Astrocyte of the cerebellum (primary cell): ENCODE data around the gene ANP32E.
"Not testable (repeated sequence)": the region's sequence is repeated elsewhere in the genome, so short reads cannot be mapped to it uniquely, and the experiment has no call there.

ENCODE experiments used
- DNase-seq: peaks from one replicate; pipeline ENCODE4 v3.0.0-alpha.2; 2011; ENCODE audit warnings: low read depth
- H3K4me3 ChIP-seq: 2 replicates; pipeline ENCODE4 v1.5.1; 2011; ENCODE audit warnings: mild to moderate bottlenecking, low read depth, low read length, moderate library complexity
- CTCF ChIP-seq: IDR thresholded peaks from 2 replicates; pipeline ENCODE4 v1.5.1; 2012; ENCODE audit warnings: low read length, low read depth, moderate library complexity, mild to moderate bottlenecking; ENCODE audit errors: missing control alignments
- in situ Hi-C: cut with HindIII; loops from 2 replicates; pipeline ENCODE4 v1.10.0; 2017; ENCODE audit warnings: low sequenced_read_pairs

Gene ANP32E

GRCh38 chr1:150257624-150258585, 22.0 kb upstream of the ANP32E start, which contains the start of gene CA14:
TSS of gene CA14 (plus strand) at chr1:150257774. CDS start at chr1:150258129, 355 bp downstream.
- in situ Hi-C loops: no loop called here
- no peak within 1 kb of the TSS for H3K4me3 ChIP-seq
- DNase-seq: no peak
- no peak for TF ChIP-seq CTCF

- no peak for TF ChIP-seq CTCF
Measured at GRCh38 chr1:150256554-150257341, 20.8 kb upstream of the ANP32E start.

GRCh38 chr1:150256198-150256553, 20.3 kb upstream of the ANP32E start:
- no peak overlapping the region for H3K4me3 ChIP-seq
- TF ChIP-seq CTCF: no peak
- in situ Hi-C loops: no loop called here
- DNase-seq: no peak

More at GRCh38 chr1:150256554-150257341, 20.8 kb upstream of the ANP32E start:
- DNase-seq: no peak
- H3K4me3 ChIP-seq: no peak overlapping the region
- in situ Hi-C loops: no loop called here

GRCh38 chr1:150249936-150250335, 14.0 kb upstream of the ANP32E start:
- no peak for TF ChIP-seq CTCF
- H3K4me3 ChIP-seq: no peak overlapping the region
- in situ Hi-C loops: no loop called here
- no peak for DNase-seq

- in situ Hi-C loops: no loop called here
- H3K4me3 ChIP-seq: no peak overlapping the region
- no peak for TF ChIP-seq CTCF
- DNase-seq: no peak
Measured at GRCh38 chr1:150243003-150243402, 7.1 kb upstream of the ANP32E start.

- DNase-seq: no peak
- TF ChIP-seq CTCF: no peak
- in situ Hi-C loops: no loop called here
- no peak overlapping the region for H3K4me3 ChIP-seq
Measured at GRCh38 chr1:150237746-150238145, 1.8 kb upstream of the ANP32E start.

- in situ Hi-C loops, H3K4me3 ChIP-seq, DNase-seq: not testable (repeated sequence)
Measured at GRCh38 chr1:150237176-150237575, 1.3 kb upstream of the ANP32E start.
